IPS-11a (cell line): ENCODE results near the gene SERPING1.
A peak's percentile ranks its signal among the peaks of the same experiment; 100 is the strongest.
"Not testable (repeated sequence)": the region's sequence is repeated elsewhere in the genome, so short reads cannot be mapped to it uniquely, and the experiment has no call there.

ENCODE experiments used
- H3K4me3 ChIP-seq: one replicate; pipeline ENCODE4 v1.5.1; 2013; ENCODE audit warnings: low read depth, low read length, control low read depth

SERPING1 gene

DNA sequence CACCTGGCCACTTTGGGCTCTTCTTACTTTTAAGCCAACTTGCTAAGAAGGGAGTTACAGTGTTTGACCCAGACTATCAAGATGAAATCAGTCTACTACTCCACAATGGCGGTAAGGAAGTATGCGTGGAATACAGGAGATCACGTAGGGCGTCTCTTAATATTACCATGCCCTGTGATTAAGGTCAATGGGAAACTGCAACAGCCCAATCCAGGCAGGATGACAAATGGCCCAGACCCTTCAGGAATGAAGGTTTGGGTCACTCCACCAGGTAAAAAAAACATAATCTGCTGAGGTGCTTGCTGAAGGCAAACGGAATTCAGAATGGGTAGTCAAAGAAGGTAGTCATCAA lies 53.2 kb downstream of the SERPING1 start:
- no peak overlapping the region for H3K4me3 ChIP-seq

DNA sequence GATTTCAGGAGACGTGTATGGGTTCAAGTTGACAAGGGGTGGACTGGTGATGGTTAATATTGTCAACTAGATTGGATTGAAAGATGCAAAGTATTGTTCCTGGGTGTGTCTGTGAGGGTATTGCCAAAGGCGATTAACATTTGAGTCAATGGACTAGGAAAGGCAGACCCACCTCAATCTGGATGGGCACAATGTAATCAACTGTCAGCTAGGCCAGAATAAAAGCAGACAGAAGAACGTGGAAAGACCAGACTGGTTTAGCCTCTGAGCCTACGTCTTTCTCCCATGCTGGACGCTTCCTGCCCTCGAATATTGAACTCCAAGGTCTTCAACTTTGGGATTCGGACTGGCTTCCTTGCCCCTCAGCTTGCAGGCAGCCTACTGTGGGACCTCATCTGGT lies 53.9 kb downstream of the SERPING1 start:
- H3K4me3 ChIP-seq, result no peak overlapping the region

DNA sequence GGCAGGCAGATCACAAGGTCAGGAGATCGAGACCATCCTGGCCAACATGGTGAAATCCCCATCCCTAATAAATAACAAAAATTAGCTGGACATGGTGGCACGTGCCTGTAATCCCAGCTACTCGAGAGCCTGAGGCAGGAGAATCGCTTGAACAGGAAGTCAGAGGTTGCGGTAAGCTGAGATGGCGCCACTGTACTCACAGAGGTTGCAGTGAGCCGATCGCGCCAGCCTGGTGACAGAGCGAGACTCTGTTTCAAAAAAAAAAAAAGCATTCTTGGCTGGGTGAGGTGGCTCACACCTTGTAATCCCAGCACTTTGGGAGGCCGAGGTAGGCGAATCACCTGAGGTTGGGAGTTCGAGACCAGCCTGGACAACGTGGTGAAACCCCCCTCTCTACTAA lies 54.7 kb downstream of the SERPING1 start:
- H3K4me3 ChIP-seq, result not testable (repeated sequence)

DNA sequence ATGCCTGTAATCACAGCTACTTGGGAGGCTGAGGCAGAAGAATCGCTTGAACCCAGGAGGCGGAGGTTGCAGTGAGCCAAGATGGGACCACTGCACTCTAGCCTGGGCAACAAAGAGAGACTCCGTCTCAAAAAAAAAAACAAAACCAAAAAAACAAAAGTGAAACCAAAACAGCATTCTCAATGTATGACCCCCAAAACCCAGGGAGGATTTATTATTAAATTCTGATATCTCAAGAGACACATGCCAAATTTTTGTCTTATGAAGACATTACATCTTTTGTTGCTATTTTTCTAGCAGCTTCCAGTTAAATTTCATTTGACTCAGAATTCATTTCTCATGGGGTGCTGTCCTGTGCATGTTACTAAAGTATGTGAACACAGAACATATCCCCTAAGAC lies 55.2 kb downstream of the SERPING1 start:
- no peak overlapping the region for H3K4me3 ChIP-seq

DNA sequence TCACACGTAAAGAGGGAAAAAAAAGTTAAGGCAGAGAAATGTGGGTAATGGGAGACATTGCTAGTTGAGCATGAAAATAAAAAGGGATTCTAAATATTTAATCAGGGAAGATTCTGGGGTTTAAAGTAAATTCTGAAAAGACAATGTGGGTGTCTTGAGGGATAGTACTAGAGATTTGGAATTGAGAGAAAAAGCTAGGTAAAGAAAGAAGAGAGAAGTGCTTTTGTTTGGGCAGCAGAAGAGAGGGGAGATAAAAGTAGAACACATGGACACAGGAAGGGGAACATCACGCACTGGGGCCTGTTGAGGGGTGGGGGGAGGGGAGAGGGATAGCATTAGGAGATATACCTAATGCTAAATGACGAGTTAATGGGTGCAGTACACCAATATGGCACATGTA lies 55.7 kb downstream of the SERPING1 start:
- H3K4me3 ChIP-seq, result no peak overlapping the region

DNA sequence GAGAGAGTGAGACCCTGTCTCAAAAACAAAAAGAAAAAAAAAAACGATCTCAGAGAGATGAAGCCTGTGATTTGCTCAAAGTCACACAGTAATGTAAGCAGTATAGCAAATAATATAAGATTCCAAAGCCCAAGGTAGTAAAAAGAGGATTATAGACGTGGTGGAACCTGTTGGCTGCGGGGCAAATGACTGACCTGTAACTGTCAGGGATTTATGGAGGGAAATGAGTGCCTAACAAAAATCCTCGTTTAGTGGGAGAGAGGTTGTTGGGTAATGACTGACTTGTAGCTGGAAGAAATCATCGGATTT lies 59.4 kb downstream of the SERPING1 start:
- H3K4me3 ChIP-seq, result peak overlapping the region; percentile 6

DNA sequence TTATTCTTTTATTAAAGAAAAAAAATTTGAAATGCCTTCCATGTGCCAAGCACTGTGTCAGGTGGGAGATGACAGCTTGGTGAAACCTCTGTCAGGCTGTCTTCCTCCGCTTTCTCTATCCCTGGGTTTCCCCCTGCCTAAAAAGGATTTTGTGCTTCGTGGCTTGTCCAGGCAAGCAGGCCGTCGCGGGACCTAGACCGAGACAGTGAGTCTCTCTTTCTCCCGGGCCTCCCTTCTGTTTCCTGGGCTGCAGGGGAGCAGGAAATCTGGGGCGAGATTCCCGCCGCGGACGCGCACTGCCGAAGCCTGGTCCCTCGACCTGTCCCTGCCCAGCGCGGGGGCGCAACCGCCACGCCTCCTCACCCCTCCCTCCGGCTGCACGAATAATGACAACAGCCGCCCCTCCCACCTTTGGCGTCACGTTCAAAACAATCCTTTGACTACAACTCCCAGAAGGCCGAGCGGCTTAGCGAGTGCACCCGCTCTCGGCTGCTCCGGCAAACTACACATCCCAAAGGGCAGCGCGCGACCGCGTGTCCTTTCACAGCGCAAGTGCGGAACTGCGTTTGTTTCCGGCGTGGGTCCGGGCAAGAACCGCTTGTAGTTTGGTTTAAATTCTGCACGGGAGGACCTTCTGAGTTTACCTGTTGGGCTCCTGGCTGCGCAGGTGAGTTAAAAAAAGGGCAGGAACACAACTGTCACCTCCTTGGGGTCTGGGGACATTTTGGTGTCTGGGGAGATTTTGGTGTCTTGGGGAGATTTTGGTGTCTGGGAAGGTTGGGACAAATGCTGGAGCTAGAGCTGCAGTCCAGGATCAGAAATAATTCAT lies 59.9 kb downstream of the SERPING1 start, which contains the start of gene CLP1:
Gene CLP1 (plus strand): TSS at position 569 of the 829 bp plus-strand sequence. CDS start 1,715 bp downstream, outside the sequence.
- peak within 1 kb of the TSS; percentile 93 for H3K4me3 ChIP-seq

DNA sequence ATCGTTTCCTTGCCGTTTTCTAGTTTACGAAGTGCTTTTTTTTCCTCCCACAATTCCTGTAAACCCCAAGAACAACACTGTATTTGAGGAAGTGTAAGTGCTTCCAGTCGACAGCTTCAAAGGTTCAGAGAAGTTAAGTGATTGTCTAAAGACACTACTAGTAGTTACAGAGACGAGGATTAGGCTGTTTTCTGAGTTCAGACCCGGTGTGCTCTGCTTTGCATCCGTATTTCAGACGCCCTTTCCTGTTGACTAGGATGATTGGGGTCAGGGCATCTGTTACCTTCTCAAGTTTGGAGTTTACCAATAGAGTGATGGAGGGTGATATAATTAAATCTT lies 60.5 kb downstream of the SERPING1 start:
- peak overlapping the region; percentile 93 for H3K4me3 ChIP-seq

DNA sequence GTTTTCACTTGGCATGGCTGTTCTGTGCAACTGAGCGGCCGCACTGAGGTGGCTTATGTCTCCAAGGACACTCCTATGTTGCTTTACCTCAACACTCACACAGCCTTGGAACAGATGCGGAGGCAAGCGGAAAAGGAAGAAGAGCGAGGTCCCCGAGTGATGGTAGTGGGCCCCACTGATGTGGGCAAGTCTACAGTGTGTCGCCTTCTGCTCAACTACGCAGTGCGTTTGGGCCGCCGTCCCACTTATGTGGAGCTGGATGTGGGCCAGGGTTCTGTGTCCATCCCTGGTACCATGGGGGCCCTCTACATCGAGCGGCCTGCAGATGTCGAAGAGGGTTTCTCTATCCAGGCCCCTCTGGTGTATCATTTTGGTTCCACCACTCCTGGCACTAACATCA lies 62.2 kb downstream of the SERPING1 start:
- no peak overlapping the region for H3K4me3 ChIP-seq

DNA sequence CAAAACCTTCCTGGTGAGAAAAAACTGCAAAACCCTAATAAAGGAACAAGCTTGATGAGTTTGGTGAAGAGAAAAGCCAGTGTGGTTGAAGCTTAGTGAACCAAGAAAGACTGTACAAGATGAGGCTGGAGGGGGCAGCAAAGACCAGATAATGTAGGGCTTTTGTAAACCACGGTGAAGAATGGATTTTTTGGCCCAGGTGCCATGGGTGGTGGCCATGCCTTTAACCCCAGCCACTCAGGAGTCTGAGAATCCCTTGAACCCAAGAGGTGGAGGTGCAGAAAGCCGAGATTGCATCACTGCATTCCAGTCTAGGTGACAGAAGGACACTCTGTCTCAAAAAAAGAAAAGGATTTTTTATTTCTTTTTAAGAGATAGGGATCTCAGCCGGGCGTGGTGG lies 65.4 kb downstream of the SERPING1 start:
- no peak overlapping the region for H3K4me3 ChIP-seq

DNA sequence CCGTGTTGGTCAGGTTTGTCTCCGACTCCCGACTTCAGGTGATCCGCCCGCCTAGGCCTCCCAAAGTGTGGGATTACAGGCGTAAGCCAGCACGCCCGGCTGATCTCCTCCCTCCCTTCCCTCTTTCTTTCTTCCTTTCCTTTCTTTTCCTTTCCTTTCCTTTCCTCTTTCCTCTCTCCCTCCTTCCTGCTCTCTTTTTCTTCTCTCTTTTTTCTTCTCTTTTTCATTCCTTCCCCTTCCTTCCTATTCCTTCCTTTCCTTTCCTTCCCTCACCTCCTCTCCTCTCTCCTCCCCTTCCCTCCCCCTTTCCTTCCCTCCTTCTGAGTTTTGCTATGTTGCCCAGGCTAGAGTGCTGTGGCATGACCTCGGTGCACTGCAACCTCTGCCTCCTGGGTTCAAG lies 66.5 kb downstream of the SERPING1 start:
- no peak overlapping the region for H3K4me3 ChIP-seq
